GM18511 (cell line): Measurements from ENCODE around the gene CBLN3.

Experiments
- ATAC-seq: cut with Tn5 transposase; IDR thresholded peaks from one replicate; pipeline ENCODE4 v1.9.1; 2021; ENCODE audit warnings: mild to moderate bottlenecking, moderate library complexity; ENCODE audit not compliant: unreplicated experiment

CBLN3 gene

GRCh38 chr14:24439830-24440605, 10.6 kb upstream of the CBLN3 start:
- ATAC-seq = no peak

GRCh38 chr14:24439257-24439656, 9.8 kb upstream of the CBLN3 start:
- ATAC-seq = no peak

- no peak for ATAC-seq
Measured at GRCh38 chr14:24438223-24439097, 9.0 kb upstream of the CBLN3 start.

- ATAC-seq = no peak
Measured at GRCh38 chr14:24437736-24438067, 8.2 kb upstream of the CBLN3 start.

GRCh38 chr14:24437020-24437735, 7.7 kb upstream of the CBLN3 start:
- ATAC-seq = no peak

- peak; percentile 58 for ATAC-seq
Measured at GRCh38 chr14:24436355-24437019, 7.0 kb upstream of the CBLN3 start.

GRCh38 chr14:24435998-24436354, 6.5 kb upstream of the CBLN3 start:
- no peak for ATAC-seq

- no peak for ATAC-seq
Measured at GRCh38 chr14:24435192-24435810, 5.8 kb upstream of the CBLN3 start.

GRCh38 chr14:24434676-24435075, 5.2 kb upstream of the CBLN3 start:
- ATAC-seq = no peak

GRCh38 chr14:24434036-24434435, 4.6 kb upstream of the CBLN3 start:
- no peak for ATAC-seq

- no peak for ATAC-seq
Measured at GRCh38 chr14:24432259-24433131, 3.0 kb upstream of the CBLN3 start.

GRCh38 chr14:24431569-24432258, 2.2 kb upstream of the CBLN3 start:
- peak; percentile 51 for ATAC-seq

- peak; percentile 28 for ATAC-seq
Measured at GRCh38 chr14:24430682-24431568, 1.5 kb upstream of the CBLN3 start.

GRCh38 chr14:24430143-24430681, 744 bp upstream of the CBLN3 start:
- ATAC-seq = peak; percentile 77

- no peak for ATAC-seq
Measured at GRCh38 chr14:24428628-24429394, 657 bp downstream of the CBLN3 start.

- no peak for ATAC-seq
Measured at GRCh38 chr14:24427537-24428508, 1.6 kb downstream of the CBLN3 start.
